ENCODE results near the gene DOCK4. TPM values are rescaled to one million over a fixed set of nuclear protein-coding genes. Genes with fewer than 3 reads are reported as not detected.
A peak's percentile ranks its signal among the peaks of the same experiment; 100 is the strongest.

The DOCK4 gene
- total RNA-seq, 1 donor from 2014 or later, result 44.1 TPM

DNA sequence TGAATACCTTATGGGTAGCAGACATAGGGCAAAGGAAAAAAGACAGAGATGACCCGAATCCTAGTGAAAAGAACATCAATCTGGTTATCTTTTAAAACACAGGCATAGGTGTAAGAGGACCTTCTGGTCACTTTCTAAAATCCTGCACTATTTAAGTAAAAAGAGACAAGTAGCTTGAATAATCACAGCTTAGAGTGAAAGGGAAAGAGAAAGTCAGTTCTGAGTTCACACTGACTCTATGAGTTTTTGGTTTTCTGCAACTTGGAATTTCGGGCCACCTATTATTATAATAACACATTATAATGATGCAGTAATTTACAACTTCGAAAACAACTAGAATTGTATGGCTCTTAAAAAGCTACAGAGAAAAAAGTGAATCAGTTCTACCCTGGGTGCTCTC lies 247.8 kb downstream of the DOCK4 start:
- H3K9me3 Mint-ChIP-seq (ENCODE audit: unreplicated experiment), result no peaks in the 10 kb centered on the region
- H3K27ac Mint-ChIP-seq (ENCODE audit: unreplicated experiment), result peak overlapping the region; percentile 70
- no peak overlapping the region for H3K4me3 Mint-ChIP-seq (ENCODE audit: unreplicated experiment)
- H3K27me3 Mint-ChIP-seq (ENCODE audit: unreplicated experiment), result no peaks in the 10 kb centered on the region
- TF ChIP-seq, protein P1, sequence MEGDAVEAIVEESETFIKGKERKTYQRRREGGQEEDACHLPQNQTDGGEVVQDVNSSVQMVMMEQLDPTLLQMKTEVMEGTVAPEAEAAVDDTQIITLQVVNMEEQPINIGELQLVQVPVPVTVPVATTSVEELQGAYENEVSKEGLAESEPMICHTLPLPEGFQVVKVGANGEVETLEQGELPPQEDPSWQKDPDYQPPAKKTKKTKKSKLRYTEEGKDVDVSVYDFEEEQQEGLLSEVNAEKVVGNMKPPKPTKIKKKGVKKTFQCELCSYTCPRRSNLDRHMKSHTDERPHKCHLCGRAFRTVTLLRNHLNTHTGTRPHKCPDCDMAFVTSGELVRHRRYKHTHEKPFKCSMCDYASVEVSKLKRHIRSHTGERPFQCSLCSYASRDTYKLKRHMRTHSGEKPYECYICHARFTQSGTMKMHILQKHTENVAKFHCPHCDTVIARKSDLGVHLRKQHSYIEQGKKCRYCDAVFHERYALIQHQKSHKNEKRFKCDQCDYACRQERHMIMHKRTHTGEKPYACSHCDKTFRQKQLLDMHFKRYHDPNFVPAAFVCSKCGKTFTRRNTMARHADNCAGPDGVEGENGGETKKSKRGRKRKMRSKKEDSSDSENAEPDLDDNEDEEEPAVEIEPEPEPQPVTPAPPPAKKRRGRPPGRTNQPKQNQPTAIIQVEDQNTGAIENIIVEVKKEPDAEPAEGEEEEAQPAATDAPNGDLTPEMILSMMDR (IDR thresholded peaks at IDR 0.05), result no peak
- peaks cover 70% of the 10 kb centered on the region for H3K4me1 Mint-ChIP-seq (ENCODE audit: unreplicated experiment)
- DNase-seq (ENCODE audit: extremely low spot score, unreplicated experiment), result no peak
- peaks cover 1% of the 10 kb centered on the region for H3K36me3 Mint-ChIP-seq (ENCODE audit: unreplicated experiment)

DNA sequence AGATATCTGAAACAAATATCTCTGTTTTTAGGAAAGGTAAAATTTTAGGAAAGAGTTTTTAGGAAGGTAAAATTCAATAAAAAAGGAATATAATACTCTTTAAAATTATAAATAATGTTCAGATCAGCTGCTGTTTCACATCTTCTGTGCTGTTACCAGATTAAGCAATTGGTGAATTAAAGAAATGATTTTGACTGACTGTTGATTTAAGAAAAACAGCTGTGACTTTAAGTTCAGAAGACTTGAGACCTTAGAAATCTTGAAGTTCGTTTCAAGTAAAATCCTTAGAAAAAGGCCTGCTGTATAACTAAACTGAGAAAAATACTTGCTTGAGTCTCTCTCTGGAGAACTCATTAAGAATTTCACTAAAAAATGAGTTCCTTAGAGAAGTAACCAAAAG lies 250.6 kb downstream of the DOCK4 start:
- H3K4me3 Mint-ChIP-seq (ENCODE audit: unreplicated experiment), result no peak overlapping the region
- H3K4me1 Mint-ChIP-seq (ENCODE audit: unreplicated experiment), result peaks cover 53% of the 10 kb centered on the region
- peaks cover 8% of the 10 kb centered on the region for H3K36me3 Mint-ChIP-seq (ENCODE audit: unreplicated experiment)
- TF ChIP-seq, protein P1 (IDR thresholded peaks at IDR 0.05), result no peak
- no peaks in the 10 kb centered on the region for H3K9me3 Mint-ChIP-seq (ENCODE audit: unreplicated experiment)
- H3K27me3 Mint-ChIP-seq (ENCODE audit: unreplicated experiment), result no peaks in the 10 kb centered on the region
- H3K27ac Mint-ChIP-seq (ENCODE audit: unreplicated experiment), result no peak overlapping the region
- DNase-seq (ENCODE audit: extremely low spot score, unreplicated experiment), result no peak

DNA sequence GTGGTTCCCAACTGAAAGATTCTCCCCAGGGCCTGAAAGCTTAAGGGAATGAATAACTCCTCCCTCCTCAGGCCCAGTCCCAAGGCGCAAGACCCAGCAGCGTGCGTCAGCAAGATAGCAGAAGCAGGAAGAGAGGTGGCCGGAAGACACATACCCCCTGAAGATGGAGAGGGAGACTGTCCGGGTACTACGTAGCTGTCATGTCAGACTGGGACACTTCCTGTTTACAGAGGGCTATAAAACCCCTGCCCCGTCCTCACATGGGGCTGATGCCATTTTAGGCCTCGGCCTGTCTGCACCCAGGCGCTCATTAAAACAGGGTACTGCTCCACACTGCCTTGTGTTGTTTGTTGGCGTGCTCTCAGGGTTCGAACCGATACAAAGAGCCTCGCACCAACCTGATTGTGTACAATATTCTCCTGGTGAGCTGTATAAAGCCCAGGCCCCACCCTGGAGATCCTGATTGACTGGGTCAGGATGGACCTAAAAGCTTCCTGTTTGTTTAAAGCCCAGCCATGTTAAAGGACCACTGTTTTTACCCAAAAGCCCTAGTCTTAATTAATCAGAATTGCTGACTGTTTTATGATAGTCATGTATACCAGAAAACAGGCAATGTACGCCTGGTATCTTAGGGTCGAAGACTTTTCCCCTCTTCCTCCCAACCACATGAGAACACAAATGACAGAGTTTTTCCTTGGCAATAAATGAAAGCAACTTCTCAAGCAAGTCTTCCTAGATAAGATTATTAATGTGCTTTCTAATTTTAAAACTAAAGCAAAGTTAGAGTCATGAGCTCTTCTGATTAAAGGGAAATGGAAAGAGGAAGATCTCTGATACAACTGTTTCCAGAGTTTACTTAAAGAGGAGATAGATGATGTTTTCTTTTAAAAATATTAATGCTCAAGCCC lies 251.5 kb downstream of the DOCK4 start:
- Mint-ChIP-seq H3K36me3 (ENCODE audit: unreplicated experiment) (peaks cover 8% of the 10 kb centered on the region), H3K27me3 (ENCODE audit: unreplicated experiment) (no peaks in the 10 kb centered on the region), H3K4me1 (ENCODE audit: unreplicated experiment) (peaks cover 50% of the 10 kb centered on the region), H3K27ac (ENCODE audit: unreplicated experiment) (no peak overlapping the region), H3K9me3 (ENCODE audit: unreplicated experiment) (no peaks in the 10 kb centered on the region), H3K4me3 (ENCODE audit: unreplicated experiment) (no peak overlapping the region)
- no peak for DNase-seq (ENCODE audit: extremely low spot score, unreplicated experiment)
- TF ChIP-seq, protein P1 (IDR thresholded peaks at IDR 0.05), result no peak

DNA sequence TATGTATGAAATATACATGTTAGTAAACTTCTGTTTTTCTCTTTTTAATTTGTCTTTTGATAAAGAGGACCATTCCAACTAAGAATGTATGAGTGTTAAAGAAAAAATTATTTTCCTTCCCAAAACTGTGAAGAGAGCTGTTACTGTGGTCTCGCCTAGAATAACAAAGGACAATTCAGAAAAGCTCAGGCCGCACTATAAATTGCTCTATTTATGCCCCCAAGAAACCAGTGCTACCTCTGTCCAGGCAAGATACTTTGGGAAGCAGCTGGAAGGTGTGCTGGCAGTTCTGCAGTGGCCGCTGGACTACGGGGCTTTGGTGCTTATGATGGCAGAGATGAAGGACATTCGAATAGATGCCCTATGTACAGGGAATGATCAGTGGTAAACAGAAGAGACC lies 252.1 kb downstream of the DOCK4 start:
- TF ChIP-seq, protein P1 (IDR thresholded peaks at IDR 0.05), result no peak
- no peak for DNase-seq (ENCODE audit: extremely low spot score, unreplicated experiment)
- no peak overlapping the region for H3K4me3 Mint-ChIP-seq (ENCODE audit: unreplicated experiment)
- H3K36me3 Mint-ChIP-seq (ENCODE audit: unreplicated experiment), result peaks cover 8% of the 10 kb centered on the region
- no peaks in the 10 kb centered on the region for H3K9me3 Mint-ChIP-seq (ENCODE audit: unreplicated experiment)
- H3K27ac Mint-ChIP-seq (ENCODE audit: unreplicated experiment), result no peak overlapping the region
- H3K4me1 Mint-ChIP-seq (ENCODE audit: unreplicated experiment), result peaks cover 43% of the 10 kb centered on the region
- no peaks in the 10 kb centered on the region for H3K27me3 Mint-ChIP-seq (ENCODE audit: unreplicated experiment)

DNA sequence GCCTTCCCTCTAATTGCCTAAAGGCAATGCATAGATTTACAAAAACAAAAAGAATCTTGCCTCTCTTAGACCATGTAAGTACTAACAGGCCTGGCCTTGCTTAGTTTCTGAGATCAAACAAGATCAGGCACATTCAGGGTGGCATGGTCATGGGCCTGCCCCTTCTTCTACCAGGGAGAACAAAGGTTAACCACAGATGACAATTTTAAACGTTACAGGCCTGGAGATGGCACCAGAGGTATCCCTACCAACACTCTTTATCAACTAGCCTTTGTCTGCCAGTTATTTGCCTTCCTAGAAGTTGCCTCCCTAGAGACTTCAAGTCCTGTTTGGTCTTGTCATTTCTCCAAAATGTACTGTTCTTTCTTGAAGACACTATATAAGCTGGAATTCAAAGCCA lies 252.6 kb downstream of the DOCK4 start:
- Mint-ChIP-seq H3K9me3 (ENCODE audit: unreplicated experiment) (no peaks in the 10 kb centered on the region), H3K27ac (ENCODE audit: unreplicated experiment) (no peak overlapping the region), H3K4me1 (ENCODE audit: unreplicated experiment) (peaks cover 38% of the 10 kb centered on the region), H3K36me3 (ENCODE audit: unreplicated experiment) (peaks cover 8% of the 10 kb centered on the region), H3K27me3 (ENCODE audit: unreplicated experiment) (no peaks in the 10 kb centered on the region), H3K4me3 (ENCODE audit: unreplicated experiment) (no peak overlapping the region)
- TF ChIP-seq, protein P1 (IDR thresholded peaks at IDR 0.05), result peak; percentile 41
- DNase-seq (ENCODE audit: extremely low spot score, unreplicated experiment), result no peak

Measured in osteocyte (in vitro differentiated cells).